Measurements from ENCODE around the gene PGLYRP2.

Gene PGLYRP2

GRCh38 chr19:15439078-15439799, 40.1 kb downstream of the PGLYRP2 start:
- no peak overlapping the region for H3K27ac ChIP-seq

GRCh38 chr19:15438577-15438976, 40.7 kb downstream of the PGLYRP2 start:
- no peaks in the 10 kb centered on the region for H3K79me2 ChIP-seq
- H3K27ac ChIP-seq = no peak overlapping the region
- H3K4me1 ChIP-seq = no peaks in the 10 kb centered on the region
- H3K4me3 ChIP-seq (ENCODE audit: low read depth, low read length) = no peak overlapping the region
- no peak for TF ChIP-seq CTCF (IDR thresholded peaks at IDR 0.05)
- H3K9ac ChIP-seq = no peak overlapping the region
- H2AFZ ChIP-seq = no peak overlapping the region
- H3K36me3 ChIP-seq (ENCODE audit: control insufficient read depth, insufficient read depth, low read length) = no peaks in the 10 kb centered on the region
- no peak overlapping the region for H3K4me2 ChIP-seq (ENCODE audit: low read length)
- H3K27me3 ChIP-seq (ENCODE audit: control insufficient read depth, insufficient read depth, low read length) = no peaks in the 10 kb centered on the region
- H3K9me3 ChIP-seq (ENCODE audit: control insufficient read depth, low read length) = no peaks in the 10 kb centered on the region

More at GRCh38 chr19:15439078-15439799, 40.1 kb downstream of the PGLYRP2 start:
- TF ChIP-seq CTCF (IDR thresholded peaks at IDR 0.05) = no peak
- Histone ChIP-seq H3K4me2 (ENCODE audit: low read length) (no peak overlapping the region), H3K4me3 (ENCODE audit: low read depth, low read length) (no peak overlapping the region), H3K9ac (no peak overlapping the region), H3K9me3 (ENCODE audit: control insufficient read depth, low read length) (no peaks in the 10 kb centered on the region), H3K27me3 (ENCODE audit: control insufficient read depth, insufficient read depth, low read length) (no peaks in the 10 kb centered on the region), H3K79me2 (no peaks in the 10 kb centered on the region), H2AFZ (no peak overlapping the region), H3K4me1 (no peaks in the 10 kb centered on the region), H3K36me3 (ENCODE audit: control insufficient read depth, insufficient read depth, low read length) (no peaks in the 10 kb centered on the region)

- Histone ChIP-seq H3K79me2 (no peaks in the 10 kb centered on the region), H3K9ac (no peak overlapping the region), H3K27me3 (ENCODE audit: control insufficient read depth, insufficient read depth, low read length) (no peaks in the 10 kb centered on the region), H3K4me3 (ENCODE audit: low read depth, low read length) (no peak overlapping the region), H3K36me3 (ENCODE audit: control insufficient read depth, insufficient read depth, low read length) (no peaks in the 10 kb centered on the region), H3K9me3 (ENCODE audit: control insufficient read depth, low read length) (no peaks in the 10 kb centered on the region), H2AFZ (no peak overlapping the region), H3K27ac (no peak overlapping the region), H3K4me2 (ENCODE audit: low read length) (no peak overlapping the region), H3K4me1 (no peaks in the 10 kb centered on the region)
- TF ChIP-seq CTCF (IDR thresholded peaks at IDR 0.05) = no peak
Measured at GRCh38 chr19:15438124-15438496, 41.2 kb downstream of the PGLYRP2 start.

- Histone ChIP-seq H3K4me3 (ENCODE audit: low read depth, low read length) (no peak overlapping the region), H3K9ac (no peak overlapping the region), H3K27me3 (ENCODE audit: control insufficient read depth, insufficient read depth, low read length) (no peaks in the 10 kb centered on the region), H3K36me3 (ENCODE audit: control insufficient read depth, insufficient read depth, low read length) (no peaks in the 10 kb centered on the region), H3K4me2 (ENCODE audit: low read length) (no peak overlapping the region), H3K79me2 (no peaks in the 10 kb centered on the region), H2AFZ (no peak overlapping the region), H3K27ac (no peak overlapping the region), H3K4me1 (no peaks in the 10 kb centered on the region), H3K9me3 (ENCODE audit: control insufficient read depth, low read length) (no peaks in the 10 kb centered on the region)
- no peak for TF ChIP-seq CTCF (IDR thresholded peaks at IDR 0.05)
Measured at GRCh38 chr19:15437355-15438123, 41.8 kb downstream of the PGLYRP2 start.
